Activated CD8-positive, alpha-beta memory T cell treated with anti-CD3 and anti-CD28 coated beads for 24 hours (primary cell): ENCODE measurements around the gene BTBD16.

Experiments
- DNase-seq: peaks from one replicate; pipeline ENCODE4 v3.0.0-alpha.2; 2020

The BTBD16 gene

GRCh38 chr10:122376364-122376961 lies 105.4 kb downstream of the BTBD16 start:
- no peak for DNase-seq

- no peak for DNase-seq
These were observed 107.9 kb downstream of the BTBD16 start for GRCh38 chr10:122379041-122379440.

- no peak for DNase-seq
These were observed 108.4 kb downstream of the BTBD16 start for GRCh38 chr10:122379537-122379936.

- no peak for DNase-seq
These were observed 109.6 kb downstream of the BTBD16 start for GRCh38 chr10:122380703-122381102.

- DNase-seq = no peak
These were observed 110.6 kb downstream of the BTBD16 start for GRCh38 chr10:122381680-122382079.

- DNase-seq = no peak
These were observed 115.4 kb downstream of the BTBD16 start for GRCh38 chr10:122386514-122386913.

- no peak for DNase-seq
These were observed 116.5 kb downstream of the BTBD16 start for GRCh38 chr10:122387572-122387971.
